NCI-H82 (cell line): Measurements from ENCODE around the gene NHSL2.

ENCODE experiments used
- DNase-seq: peaks from one replicate; lab custom pipeline; 2025; lab: John Stamatoyannopoulos, UW

The NHSL2 gene

GRCh38 chrX:72182924-72183323 lies 272.3 kb downstream of the NHSL2 start:
- DNase-seq: no peak

DNA sequence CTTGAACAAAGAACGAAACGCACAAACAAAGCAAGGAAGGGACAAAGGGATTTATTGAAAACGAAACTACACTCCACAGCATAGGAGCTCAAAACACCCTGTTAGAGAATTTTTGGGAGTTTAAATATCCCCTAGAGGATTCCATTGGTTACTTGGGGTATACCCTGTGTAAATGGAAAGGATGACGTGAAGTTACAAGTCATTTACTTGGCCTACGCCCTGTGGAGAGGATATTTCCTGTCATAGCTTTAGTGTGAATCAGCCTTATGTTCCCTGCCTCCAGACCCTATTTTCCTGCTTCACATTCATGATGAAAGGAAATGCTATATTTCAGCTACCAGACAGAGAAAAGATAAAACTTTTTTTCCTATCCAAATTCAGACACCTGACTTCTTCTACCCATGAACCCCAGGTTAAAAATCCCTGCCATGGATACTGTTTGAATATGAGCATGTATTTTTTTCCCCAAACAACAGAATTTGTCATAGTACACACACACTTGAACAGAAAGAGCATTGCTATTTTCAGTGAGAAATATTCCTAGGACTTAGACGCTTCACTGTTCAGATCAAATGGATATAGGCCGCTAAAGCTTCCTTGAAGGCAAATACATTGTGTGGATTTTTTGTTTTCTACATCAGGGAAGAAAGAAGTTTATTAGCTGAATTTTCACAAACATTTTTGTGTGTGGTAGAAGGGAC lies 291.3 kb downstream of the NHSL2 start:
- no peak for DNase-seq
